Kidney glomerular epithelial cell (primary cell): ENCODE measurements around the gene NTF4.
A peak's percentile ranks its signal among the peaks of the same experiment; 100 is the strongest.

Source experiments
- DNase-seq: peaks from one replicate; lab custom pipeline; 2025; lab: John Stamatoyannopoulos, UW

NTF4 gene, protein sequence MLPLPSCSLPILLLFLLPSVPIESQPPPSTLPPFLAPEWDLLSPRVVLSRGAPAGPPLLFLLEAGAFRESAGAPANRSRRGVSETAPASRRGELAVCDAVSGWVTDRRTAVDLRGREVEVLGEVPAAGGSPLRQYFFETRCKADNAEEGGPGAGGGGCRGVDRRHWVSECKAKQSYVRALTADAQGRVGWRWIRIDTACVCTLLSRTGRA

GRCh38 chr19:49064768-49065611 is at the start of gene NTF4:
Gene NTF4, minus strand, starts transcription at chr19:49064818. Its CDS starts 2,821 bp downstream, at chr19:49061997.
- DNase-seq = no peak

GRCh38 chr19:49113762-49114629 is 49.4 kb upstream of the NTF4 start, which contains the start of gene LIN7B:
Gene LIN7B, plus strand, starts transcription at chr19:49114370. Its CDS starts 35 bp downstream, at chr19:49114405.
- DNase-seq = peak; percentile 44

DNA sequence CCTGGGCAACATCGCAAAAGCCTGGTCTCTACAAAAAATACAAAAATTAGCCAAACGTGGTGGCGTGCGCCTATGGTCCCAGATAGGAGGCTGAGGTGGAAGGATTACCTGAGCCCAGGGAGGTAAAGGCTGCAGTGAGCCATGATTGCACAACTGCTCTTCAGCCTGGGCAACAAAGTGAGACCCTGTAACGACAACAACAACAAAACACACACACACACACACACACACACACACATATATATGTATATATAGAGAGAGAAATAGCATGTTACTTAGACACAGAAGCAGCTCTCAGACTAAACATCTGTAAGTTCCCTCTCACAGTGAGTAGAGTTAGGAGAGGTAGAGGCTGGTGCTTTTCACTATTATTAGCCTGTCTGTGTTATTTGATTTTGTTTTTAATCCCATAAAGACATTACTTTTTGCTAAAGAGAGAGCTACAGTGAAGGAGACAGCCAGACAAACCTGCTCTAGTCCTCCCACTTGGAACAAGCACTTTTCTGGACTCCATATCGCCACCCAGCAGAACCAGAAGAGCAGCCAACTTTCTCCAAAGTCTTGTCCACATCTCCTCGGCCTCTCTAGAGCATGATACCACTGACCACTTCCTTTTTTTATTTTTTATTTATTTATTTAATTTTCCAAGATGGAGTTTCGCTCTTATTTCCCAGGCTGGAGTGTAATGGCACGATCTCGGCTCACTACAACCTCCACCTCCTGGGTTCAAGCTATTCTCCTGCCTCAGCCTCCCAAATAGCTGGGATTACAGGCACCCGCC is 46.8 kb upstream of the NTF4 start:
- DNase-seq = no peak

- no peak for DNase-seq
Observed at GRCh38 chr19:49110567-49110966, 45.9 kb upstream of the NTF4 start.

GRCh38 chr19:49109569-49110233 is 45.1 kb upstream of the NTF4 start:
- no peak for DNase-seq

DNA sequence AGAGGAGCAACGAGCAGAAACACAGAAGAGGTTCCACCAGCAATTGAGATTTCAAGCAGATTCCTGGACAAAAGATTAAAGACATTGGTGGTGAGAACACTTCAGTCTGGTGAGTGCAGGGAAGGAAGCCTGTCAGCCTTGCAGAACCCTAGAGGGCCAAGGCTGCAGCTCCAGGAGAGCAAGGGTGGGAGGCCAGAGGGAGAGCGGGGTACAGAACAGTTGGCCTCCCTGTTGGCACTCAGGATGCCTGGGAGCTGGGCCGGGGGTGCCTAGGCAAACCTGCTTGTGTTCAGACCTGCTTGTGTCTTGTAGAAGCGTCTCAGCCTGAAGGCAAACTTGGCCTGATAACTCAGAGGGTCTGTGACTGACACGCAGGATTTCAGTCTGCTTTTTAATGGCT is 44.4 kb upstream of the NTF4 start:
- no peak for DNase-seq

DNA sequence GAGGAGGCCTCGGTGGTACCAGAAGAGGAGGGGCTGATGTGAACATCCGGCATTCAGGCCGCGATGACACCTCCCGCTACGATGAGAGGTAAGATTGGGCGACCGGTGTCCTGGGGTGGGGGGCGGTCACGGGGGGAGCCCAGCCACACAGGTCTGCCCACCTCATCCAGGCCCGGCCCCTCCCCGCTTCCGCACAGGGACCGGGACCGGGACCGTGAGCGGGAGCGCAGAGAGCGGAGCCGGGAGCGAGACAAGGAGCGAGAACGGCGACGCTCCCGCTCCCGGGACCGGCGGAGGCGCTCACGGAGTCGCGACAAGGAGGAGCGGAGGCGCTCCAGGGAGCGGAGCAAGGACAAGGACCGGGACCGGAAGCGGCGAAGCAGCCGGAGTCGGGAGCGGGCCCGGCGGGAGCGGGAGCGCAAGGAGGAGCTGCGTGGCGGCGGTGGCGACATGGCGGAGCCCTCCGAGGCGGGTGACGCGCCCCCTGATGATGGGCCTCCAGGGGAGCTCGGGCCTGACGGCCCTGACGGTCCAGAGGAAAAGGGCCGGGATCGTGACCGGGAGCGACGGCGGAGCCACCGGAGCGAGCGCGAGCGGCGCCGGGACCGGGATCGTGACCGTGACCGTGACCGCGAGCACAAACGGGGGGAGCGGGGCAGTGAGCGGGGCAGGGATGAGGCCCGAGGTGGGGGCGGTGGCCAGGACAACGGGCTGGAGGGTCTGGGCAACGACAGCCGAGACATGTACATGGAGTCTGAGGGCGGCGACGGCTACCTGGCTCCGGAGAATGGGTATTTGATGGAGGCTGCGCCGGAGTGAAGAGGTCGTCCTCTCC is 43.2 kb upstream of the NTF4 start:
- DNase-seq = no peak

GRCh38 chr19:49106648-49107135 is 42.1 kb upstream of the NTF4 start:
- DNase-seq = peak; percentile 7

DNA sequence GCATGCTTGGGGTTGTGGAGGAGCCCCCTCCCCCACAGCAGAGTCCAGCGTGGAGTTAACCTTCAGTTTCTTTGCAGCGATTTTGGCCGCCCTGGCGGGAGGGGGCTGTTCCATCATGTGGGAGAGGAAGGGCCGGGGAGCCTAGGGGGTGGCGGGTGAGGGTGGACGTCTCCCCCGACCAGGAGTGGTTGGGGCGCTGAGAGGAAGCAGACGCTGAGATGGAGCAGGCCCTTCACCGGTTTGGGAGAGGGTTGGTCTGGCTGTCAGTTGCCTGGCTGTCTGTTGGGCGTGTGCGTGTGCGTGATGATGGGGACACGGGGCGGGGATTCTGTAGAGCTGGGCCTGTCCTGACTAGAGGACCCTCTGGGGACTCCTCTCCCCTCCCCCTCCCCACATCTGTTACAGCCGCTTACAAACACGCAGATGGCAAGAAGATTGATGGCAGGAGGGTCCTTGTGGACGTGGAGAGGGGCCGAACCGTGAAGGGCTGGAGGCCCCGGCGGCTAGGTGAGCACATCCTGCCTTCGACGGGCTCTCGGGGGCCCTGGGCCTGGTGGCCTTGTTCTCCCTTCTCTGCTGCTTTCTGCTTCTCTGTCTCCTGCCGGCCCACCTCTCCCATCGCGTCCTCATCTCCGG is 39.7 kb upstream of the NTF4 start:
- no peak for DNase-seq

DNA sequence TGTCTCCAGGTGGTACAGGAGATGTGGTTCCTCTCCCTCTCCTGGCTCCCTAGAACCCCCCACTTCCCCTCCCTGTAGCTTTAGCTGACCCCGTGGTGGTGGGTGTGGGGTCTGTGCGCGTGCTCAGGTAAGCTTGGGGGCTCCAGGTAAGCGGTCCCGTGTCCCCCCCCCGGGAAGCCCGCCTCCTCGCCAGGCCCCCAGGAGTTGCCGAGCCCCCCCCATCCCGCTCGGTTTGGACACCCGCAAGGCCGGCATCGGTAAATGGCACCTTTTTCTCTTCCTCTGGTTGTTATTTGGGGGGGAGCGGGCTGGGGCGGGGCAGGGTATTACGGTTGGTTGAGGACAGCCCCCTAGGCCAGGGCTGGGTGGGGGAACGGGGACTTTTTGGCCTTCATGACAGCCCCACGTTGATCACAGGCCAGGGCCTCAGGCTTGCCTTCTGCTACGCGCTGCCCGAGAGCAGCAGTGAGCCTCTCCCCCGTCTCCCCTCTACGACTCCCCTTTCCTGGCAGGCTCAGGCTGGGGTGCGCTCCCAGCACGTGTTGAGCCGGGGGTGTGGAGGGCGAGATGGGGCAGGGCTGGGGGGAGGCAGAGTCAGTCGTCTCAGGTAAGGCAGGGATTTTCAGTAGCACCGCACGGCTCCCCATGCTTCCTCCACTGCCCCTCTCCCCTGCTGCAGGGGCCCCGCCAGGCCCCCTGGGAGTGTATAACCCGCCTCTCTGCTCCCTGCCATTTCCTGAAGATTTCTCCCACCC is 38.9 kb upstream of the NTF4 start:
- DNase-seq = no peak

GRCh38 chr19:49102303-49102702 is 37.7 kb upstream of the NTF4 start:
- no peak for DNase-seq

- no peak for DNase-seq
Observed at GRCh38 chr19:49101160-49101559, 36.5 kb upstream of the NTF4 start.

DNA sequence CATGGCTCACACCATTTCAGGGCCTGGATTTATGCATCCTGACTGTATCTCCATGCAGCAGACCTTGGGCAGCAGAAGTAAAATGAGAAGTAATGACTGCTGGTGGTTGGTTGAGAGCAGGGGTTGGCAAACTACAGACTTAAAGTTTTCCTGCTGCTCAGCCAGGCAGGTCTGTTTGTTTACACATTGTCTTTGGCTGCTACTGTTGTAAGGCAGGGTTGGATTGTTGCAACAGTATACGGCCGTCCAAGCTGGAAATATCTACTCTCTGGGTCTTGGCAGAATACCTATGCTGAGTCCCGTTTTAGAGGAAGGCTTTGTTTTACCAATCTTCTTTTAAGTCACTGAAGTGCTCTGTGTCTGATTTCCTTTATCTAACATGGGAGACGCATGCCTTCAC is 34.2 kb upstream of the NTF4 start:
- no peak for DNase-seq

DNA sequence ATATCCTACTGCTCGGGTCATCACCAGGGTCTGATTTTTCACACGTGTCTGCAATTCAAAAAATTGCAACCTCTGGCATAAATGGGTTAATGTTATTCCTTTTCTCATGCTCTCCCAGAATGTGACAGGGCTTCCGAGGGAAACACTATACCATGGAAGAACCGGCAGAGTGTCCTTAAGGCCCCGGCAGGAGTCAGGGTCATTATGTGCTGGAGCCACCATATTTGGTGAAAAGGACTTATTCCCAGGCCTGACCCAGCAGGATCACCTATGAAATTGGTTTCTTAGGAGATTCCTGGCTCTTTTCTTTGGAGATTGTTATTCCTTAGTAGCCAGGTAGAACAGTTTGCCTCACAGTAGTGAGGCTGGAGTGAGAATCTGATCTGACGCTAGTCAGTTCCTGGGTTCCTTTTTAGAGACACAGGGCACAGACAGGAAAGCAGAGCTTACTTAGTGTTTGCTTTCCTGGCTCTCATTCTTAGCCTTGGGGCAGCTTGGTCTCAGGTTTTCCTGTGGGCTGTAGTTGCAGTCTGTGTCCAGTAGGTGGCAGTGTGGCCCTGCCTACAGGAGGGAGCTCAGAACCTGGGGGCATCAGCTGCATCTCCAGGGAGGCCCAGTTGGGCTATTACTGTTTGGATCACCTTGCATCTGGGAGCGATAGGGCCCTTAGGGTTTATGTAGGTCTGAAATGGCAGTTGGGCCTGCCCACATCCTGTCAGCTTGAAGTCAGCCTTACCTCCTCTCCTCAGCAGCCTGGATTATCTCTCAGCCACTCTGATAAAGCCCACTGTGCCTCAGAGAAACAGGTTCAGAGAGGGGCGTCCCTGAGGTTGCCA is 33.1 kb upstream of the NTF4 start:
- peak; percentile 44 for DNase-seq

DNA sequence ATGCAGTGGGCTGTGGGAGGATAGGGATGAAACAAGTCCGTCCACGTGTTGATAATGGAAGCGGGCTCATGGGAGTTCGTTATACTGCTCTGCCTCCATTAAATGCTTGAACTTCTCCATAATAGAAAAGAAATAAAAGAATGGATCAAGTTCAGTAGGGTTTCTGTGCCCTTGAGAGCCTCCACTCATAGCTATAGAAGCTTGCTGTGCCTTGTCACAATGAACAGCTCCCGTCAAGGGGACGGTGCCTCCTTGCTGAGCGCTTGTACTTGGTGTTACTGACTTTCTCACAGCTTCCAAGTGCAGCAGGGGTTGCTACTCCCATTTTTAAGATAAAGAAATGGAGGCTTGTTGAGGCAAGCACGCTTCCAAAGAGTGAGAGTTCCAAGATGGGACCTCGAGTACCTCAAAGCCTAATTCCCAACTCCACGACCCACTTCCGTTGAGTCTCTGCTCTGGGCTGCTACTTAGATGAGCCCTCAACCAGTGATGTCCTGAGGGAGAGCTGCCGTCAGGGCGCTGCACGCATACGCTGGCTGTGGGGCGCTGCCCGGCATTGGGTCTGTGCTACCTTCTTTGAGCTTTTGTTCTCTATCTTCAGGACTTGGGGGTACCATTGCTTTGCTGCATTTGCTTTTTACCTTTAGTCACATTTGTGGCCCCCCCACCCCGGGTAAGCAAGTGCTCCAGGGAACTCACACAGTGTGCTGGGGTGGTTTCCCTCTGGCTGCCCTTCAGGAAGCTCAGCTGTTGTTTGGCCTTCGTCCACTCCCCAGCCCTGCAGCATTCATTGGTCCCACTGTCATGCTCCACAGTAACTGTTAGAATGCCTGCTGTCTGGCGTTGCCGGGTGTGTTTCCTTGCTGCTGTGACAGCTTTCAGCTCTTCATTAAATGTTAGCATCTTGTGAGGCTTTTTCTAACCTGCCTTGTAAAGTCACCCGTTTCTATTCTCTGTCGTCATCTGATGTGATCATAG is 30.2 kb upstream of the NTF4 start:
- DNase-seq = no peak

- no peak for DNase-seq
Observed at GRCh38 chr19:49092686-49093085, 28.1 kb upstream of the NTF4 start.
